MM.1S (cell line): Measurements from ENCODE around the gene CLMN.

ENCODE experiments used
- DNase-seq: peaks from one replicate; pipeline ENCODE4 v3.0.0-alpha.2; 2015
- H2AFZ ChIP-seq: fragments of 300-600 bp; sonication (generic); 2 replicates; pipeline ENCODE4 v1.6.0; 2016; ENCODE audit warnings: antibody characterized with exemption, low read length
- H3F3A ChIP-seq: fragments of 300-600 bp; sonication (generic); 2 replicates; pipeline ENCODE4 v1.6.1; 2016; ENCODE audit warnings: mild to moderate bottlenecking, antibody characterized with exemption, low read length, moderate library complexity, mixed read lengths; ENCODE audit not compliant: insufficient read depth
- H3K27ac ChIP-seq: fragments of 300-600 bp; sonication (generic); 2 replicates; pipeline ENCODE4 v1.5.1; 2016; ENCODE audit warnings: mild to moderate bottlenecking, low read length
- H3K27me3 ChIP-seq: fragments of 300-600 bp; sonication (generic); replicated peaks from 2 replicates; pipeline ENCODE4 v1.6.0; 2016; ENCODE audit warnings: low read length; ENCODE audit not compliant: insufficient read depth
- H3K36me3 ChIP-seq: fragments of 300-600 bp; sonication (generic); replicated peaks from 2 replicates; pipeline ENCODE4 v1.6.1; 2016; ENCODE audit warnings: mild to moderate bottlenecking, low read length, mixed read lengths; ENCODE audit not compliant: insufficient read depth
- H3K4me1 ChIP-seq: fragments of 300-600 bp; sonication (generic); 2 replicates; pipeline ENCODE4 v1.6.1; 2016; ENCODE audit warnings: low read length, mixed read lengths
- H3K4me2 ChIP-seq: fragments of 300-600 bp; sonication (generic); 2 replicates; pipeline ENCODE4 v1.6.0; 2016; ENCODE audit warnings: low read depth, low read length
- H3K4me3 ChIP-seq: fragments of 300-600 bp; sonication (generic); 2 replicates; pipeline ENCODE4 v1.5.1; 2016; ENCODE audit warnings: low read length, mixed read lengths
- H3K79me2 ChIP-seq: fragments of 300-600 bp; sonication (generic); 2 replicates; pipeline ENCODE4 v1.6.1; 2016; ENCODE audit warnings: mixed run types, low read length, mixed read lengths
- H3K9ac ChIP-seq: fragments of 300-600 bp; sonication (generic); 2 replicates; pipeline ENCODE4 v1.6.1; 2016; ENCODE audit warnings: low read length, mixed read lengths
- H3K9me2 ChIP-seq: fragments of 300-600 bp; sonication (generic); replicated peaks from 2 replicates; pipeline ENCODE4 v1.6.1; 2016; ENCODE audit warnings: mild to moderate bottlenecking, low read length, mixed read lengths; ENCODE audit not compliant: insufficient read depth
- H3K9me3 ChIP-seq: fragments of 300-600 bp; sonication (generic); replicated peaks from 2 replicates; pipeline ENCODE4 v1.6.1; 2016; ENCODE audit warnings: mild to moderate bottlenecking, low read length, mixed read lengths; ENCODE audit not compliant: insufficient read depth
- H4K20me1 ChIP-seq: fragments of 300-600 bp; sonication (generic); 2 replicates; pipeline ENCODE4 v1.6.1; 2016; ENCODE audit warnings: mild to moderate bottlenecking, low read length, moderate library complexity, mixed read lengths; ENCODE audit not compliant: insufficient read depth
- CTCF ChIP-seq: fragments of 300-600 bp; sonication (generic); IDR thresholded peaks from 2 replicates; pipeline ENCODE4 v1.5.1; 2016; ENCODE audit warnings: antibody characterized with exemption, low read length, mixed read lengths
- EZH2 ChIP-seq: fragments of 300-600 bp; sonication (generic); optimal IDR thresholded peaks from 2 replicates; pipeline ENCODE3; 2017; ENCODE audit warnings: low read depth, mild to moderate bottlenecking, antibody characterized with exemption, low read length, mixed read lengths
- EZH2phosphoT487 ChIP-seq: fragments of 300-600 bp; sonication (generic); IDR thresholded peaks from 2 replicates; pipeline ENCODE4 v1.6.1; 2018; ENCODE audit warnings: antibody characterized with exemption, low read length

CLMN gene

DNA sequence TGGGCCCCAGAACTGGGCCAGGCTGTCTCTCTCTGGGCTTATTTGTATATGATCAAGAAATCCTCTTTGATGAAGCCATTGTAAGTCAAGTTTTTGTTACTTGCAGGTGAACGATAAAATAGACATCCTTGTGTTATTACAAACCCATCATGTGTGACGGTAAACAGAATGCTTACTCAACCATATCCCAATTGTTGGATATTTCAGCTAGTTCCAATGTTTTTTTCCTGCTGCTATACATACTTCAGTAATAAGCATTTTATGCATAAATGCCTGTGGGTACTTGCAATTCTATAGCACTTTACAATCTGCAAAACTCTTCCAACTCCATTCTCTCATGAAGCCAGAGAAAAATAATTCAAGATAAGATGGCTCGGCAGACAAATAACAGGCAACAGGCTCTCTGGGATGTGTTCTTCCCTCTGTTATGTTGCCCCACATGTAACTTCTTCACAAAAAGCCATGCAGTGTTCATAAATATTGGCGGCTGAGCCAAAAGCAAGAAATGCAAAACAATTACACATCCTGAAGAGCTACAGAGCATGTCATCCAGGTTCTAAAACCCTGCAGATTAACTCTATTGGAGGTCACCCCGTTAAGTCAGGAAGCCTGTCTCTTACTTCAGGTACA lies 69.5 kb downstream of the CLMN start:
- DNase-seq, result no peak
- H3K27me3 ChIP-seq, result no peaks in the 10 kb centered on the region
- TF ChIP-seq EZH2 (no peak), EZH2phosphoT487 (no peak), CTCF (no peak)
- no peak overlapping the region for H2AFZ ChIP-seq
- no peak overlapping the region for H3K4me2 ChIP-seq
- H3K27ac ChIP-seq, result no peak overlapping the region
- H3K9me3 ChIP-seq, result no peaks in the 10 kb centered on the region
- H3K4me3 ChIP-seq, result no peak overlapping the region
- H3K4me1 ChIP-seq, result peaks cover 6% of the 10 kb centered on the region; the same call in 1 of the 2 replicates
- H3K36me3 ChIP-seq, result no peaks in the 10 kb centered on the region
- no peaks in the 10 kb centered on the region for H3K9me2 ChIP-seq
- H3F3A ChIP-seq, result peaks cover 5% of the 10 kb centered on the region
- H3K79me2 ChIP-seq, result no peaks in the 10 kb centered on the region
- H3K9ac ChIP-seq, result no peak overlapping the region
- H4K20me1 ChIP-seq, result no peaks in the 10 kb centered on the region

GRCh38 chr14:95248432-95248831 lies 71.3 kb downstream of the CLMN start:
- Histone ChIP-seq H3K9ac (no peak overlapping the region), H3K9me3 (no peaks in the 10 kb centered on the region), H2AFZ (no peak overlapping the region), H3K9me2 (no peaks in the 10 kb centered on the region), H4K20me1 (no peaks in the 10 kb centered on the region), H3F3A (no peaks in the 10 kb centered on the region), H3K4me3 (no peak overlapping the region), H3K4me2 (no peak overlapping the region), H3K79me2 (no peaks in the 10 kb centered on the region), H3K36me3 (no peaks in the 10 kb centered on the region), H3K4me1 (no peaks in the 10 kb centered on the region), H3K27ac (no peak overlapping the region), H3K27me3 (no peaks in the 10 kb centered on the region)
- TF ChIP-seq CTCF (no peak), EZH2phosphoT487 (no peak), EZH2 (no peak)
- no peak for DNase-seq

- no peaks in the 10 kb centered on the region for H3K9me3 ChIP-seq
- H3K27me3 ChIP-seq, result no peaks in the 10 kb centered on the region
- no peaks in the 10 kb centered on the region for H3F3A ChIP-seq
- TF ChIP-seq CTCF (no peak), EZH2phosphoT487 (no peak), EZH2 (no peak)
- no peaks in the 10 kb centered on the region for H3K4me1 ChIP-seq
- H3K4me2 ChIP-seq, result no peak overlapping the region
- H2AFZ ChIP-seq, result no peak overlapping the region
- no peaks in the 10 kb centered on the region for H3K79me2 ChIP-seq
- H3K9me2 ChIP-seq, result no peaks in the 10 kb centered on the region
- H3K9ac ChIP-seq, result no peak overlapping the region
- no peak overlapping the region for H3K27ac ChIP-seq
- no peaks in the 10 kb centered on the region for H4K20me1 ChIP-seq
- H3K4me3 ChIP-seq, result no peak overlapping the region
- DNase-seq, result no peak
- no peaks in the 10 kb centered on the region for H3K36me3 ChIP-seq
Measured at GRCh38 chr14:95246870-95247269, 72.8 kb downstream of the CLMN start.
